IPS-11a (cell line): ENCODE data around the gene HOXA13.

ENCODE experiments used
- H3K4me3 ChIP-seq: one replicate; pipeline ENCODE4 v1.5.1; 2013; ENCODE audit warnings: low read depth, low read length, control low read depth

The HOXA13 gene

GRCh38 chr7:27171637-27172314 lies 28.1 kb downstream of the HOXA13 start:
- H3K4me3 ChIP-seq: no peak overlapping the region

GRCh38 chr7:27171325-27171636 lies 28.6 kb downstream of the HOXA13 start:
- H3K4me3 ChIP-seq: no peak overlapping the region

GRCh38 chr7:27170426-27171324 lies 29.2 kb downstream of the HOXA13 start:
- no peak overlapping the region for H3K4me3 ChIP-seq

- H3K4me3 ChIP-seq: no peak overlapping the region
These were observed 30.0 kb downstream of the HOXA13 start for GRCh38 chr7:27169658-27170425.

- no peak overlapping the region for H3K4me3 ChIP-seq
These were observed 31.5 kb downstream of the HOXA13 start for GRCh38 chr7:27168265-27168947.

GRCh38 chr7:27167916-27168264 lies 32.0 kb downstream of the HOXA13 start:
- no peak overlapping the region for H3K4me3 ChIP-seq

GRCh38 chr7:27166531-27167505 lies 33.1 kb downstream of the HOXA13 start:
- no peak overlapping the region for H3K4me3 ChIP-seq

GRCh38 chr7:27165996-27166530 lies 33.8 kb downstream of the HOXA13 start:
- H3K4me3 ChIP-seq: no peak overlapping the region

GRCh38 chr7:27165089-27165995 lies 34.5 kb downstream of the HOXA13 start, which contains the start of gene HOXA9:
Gene HOXA9 (minus strand): TSS chr7:27165537. CDS start chr7:27165457, 80 bp downstream.
- H3K4me3 ChIP-seq: no peak within 1 kb of the TSS

GRCh38 chr7:27164367-27165088 lies 35.4 kb downstream of the HOXA13 start:
- no peak overlapping the region for H3K4me3 ChIP-seq

- H3K4me3 ChIP-seq: no peak overlapping the region
These were observed 35.9 kb downstream of the HOXA13 start for GRCh38 chr7:27164045-27164366.

- no peak overlapping the region for H3K4me3 ChIP-seq
These were observed 36.4 kb downstream of the HOXA13 start for GRCh38 chr7:27163288-27164044.

GRCh38 chr7:27162561-27163287 lies 37.2 kb downstream of the HOXA13 start:
- no peak overlapping the region for H3K4me3 ChIP-seq

GRCh38 chr7:27161721-27162560 lies 38.0 kb downstream of the HOXA13 start:
- H3K4me3 ChIP-seq: no peak overlapping the region

- no peak overlapping the region for H3K4me3 ChIP-seq
These were observed 38.6 kb downstream of the HOXA13 start for GRCh38 chr7:27161214-27161720.
